NT2/D1 (cell line): ENCODE measurements around the gene PHC1.

Experiments used
- SUZ12 ChIP-seq: IDR thresholded peaks from 2 replicates; pipeline ENCODE4 v1.6.1; 2011; ENCODE audit not compliant: insufficient read length, insufficient read depth; ENCODE audit errors: extremely low read depth
- YY1 ChIP-seq: IDR thresholded peaks from 2 replicates; pipeline ENCODE4 v1.6.1; 2011; ENCODE audit not compliant: insufficient read length, insufficient read depth
- ZNF274 ChIP-seq: IDR thresholded peaks from 2 replicates; pipeline ENCODE4 v1.6.1; 2011; ENCODE audit warnings: mild to moderate bottlenecking, low read depth, low read length

DNA sequence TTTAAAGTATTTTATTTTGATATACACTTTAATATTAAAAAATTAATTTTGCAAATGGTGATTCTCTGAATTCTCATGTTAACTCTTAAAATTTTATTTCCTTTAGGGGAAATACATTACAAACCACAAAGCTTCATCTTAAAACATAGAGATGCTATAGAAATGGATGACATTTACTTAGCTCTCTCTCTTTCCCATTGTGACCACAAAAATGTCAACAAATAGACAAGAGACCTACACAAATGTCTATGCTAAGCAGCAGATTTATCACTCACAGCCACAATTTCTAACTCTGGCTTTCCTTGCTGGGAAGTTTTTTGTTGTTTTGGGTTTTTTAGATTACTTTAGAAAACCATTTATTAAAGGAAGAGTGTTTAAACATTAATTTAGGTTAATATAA is 19.9 kb upstream of the PHC1 start:
- TF ChIP-seq YY1: no peak
- TF ChIP-seq ZNF274: no peak
- no peak for TF ChIP-seq SUZ12
